Superior temporal gyrus (tissue), 1 donor: Measurements from ENCODE around the gene RBP5.

ENCODE experiments used
- DNase-seq: peaks from one replicate; pipeline ENCODE4 v3.0.0-alpha.2; 2016; ENCODE audit errors: extremely low spot score

RBP5 gene

DNA sequence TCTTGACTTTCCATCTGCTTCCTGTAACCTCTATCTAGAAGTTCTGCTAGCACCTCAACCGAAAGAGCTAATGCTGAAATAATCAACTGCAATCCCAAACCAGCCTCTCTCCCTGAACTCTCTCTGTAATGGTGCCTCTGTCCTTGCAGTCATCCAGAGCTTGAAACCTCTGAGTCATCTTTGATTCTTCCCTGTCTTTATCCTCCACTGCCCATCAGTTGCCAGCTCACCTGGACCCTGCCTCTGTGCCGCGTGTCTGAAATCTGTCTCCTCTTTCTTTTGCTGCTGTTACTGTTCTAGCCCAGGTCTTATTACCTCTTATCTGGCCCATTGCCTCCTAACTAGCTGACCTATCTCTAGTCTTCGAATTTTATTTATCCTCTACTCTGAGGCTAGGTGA lies 17.0 kb upstream of the RBP5 start:
- DNase-seq: no peak

DNA sequence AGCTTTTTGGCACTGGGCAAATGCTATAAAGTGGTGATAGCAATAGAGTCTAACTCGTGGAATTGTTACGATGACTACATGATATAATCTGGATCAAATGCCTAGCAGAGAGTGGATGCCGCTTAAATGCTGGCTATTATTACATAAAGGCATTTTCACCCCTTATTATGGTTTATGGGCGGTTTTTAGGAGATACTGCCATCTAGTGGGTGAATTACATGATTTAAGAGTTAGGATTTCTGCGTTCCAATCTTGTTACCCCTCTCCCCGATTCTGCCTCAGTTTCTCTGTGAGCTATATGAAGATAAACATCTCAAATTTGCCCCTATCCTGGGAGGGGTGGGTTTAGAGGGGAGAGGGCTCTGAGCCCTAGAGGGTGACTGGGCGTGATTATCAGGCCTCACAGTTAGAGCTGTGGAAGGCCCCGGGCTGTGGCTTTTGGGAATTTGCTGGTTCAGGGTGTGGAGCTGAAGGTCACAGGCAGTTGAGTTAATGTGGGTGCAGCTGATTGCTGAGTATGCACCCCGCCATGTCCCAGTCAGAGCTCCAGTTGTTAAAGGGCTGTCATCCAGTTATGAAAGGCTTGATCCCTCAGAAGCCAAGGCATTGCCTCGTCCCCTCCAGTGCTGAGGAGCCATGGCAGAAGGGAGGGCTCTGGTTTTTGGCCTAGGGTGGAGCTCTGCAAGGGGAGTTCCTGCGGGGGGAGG lies 15.9 kb upstream of the RBP5 start:
- DNase-seq: peak; percentile 82

DNA sequence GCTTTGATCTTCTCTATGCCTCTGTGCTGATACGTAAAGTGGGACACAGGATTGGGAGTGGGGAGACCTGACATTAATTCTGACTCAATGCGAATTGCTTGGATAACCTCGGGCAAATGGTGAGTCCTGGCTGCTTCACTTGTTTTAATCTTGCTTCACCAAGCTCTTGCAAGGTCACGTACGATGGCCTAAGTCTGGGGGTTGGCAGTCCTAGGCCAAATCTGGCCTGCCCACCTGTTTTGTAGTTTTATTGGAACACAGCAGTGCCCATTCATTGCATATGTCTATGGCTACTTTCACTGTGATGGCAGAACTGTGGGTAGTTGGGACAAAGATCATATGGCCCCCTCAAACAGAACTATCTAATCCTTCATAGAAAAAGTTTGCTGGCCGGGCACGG lies 14.9 kb upstream of the RBP5 start:
- no peak for DNase-seq

DNA sequence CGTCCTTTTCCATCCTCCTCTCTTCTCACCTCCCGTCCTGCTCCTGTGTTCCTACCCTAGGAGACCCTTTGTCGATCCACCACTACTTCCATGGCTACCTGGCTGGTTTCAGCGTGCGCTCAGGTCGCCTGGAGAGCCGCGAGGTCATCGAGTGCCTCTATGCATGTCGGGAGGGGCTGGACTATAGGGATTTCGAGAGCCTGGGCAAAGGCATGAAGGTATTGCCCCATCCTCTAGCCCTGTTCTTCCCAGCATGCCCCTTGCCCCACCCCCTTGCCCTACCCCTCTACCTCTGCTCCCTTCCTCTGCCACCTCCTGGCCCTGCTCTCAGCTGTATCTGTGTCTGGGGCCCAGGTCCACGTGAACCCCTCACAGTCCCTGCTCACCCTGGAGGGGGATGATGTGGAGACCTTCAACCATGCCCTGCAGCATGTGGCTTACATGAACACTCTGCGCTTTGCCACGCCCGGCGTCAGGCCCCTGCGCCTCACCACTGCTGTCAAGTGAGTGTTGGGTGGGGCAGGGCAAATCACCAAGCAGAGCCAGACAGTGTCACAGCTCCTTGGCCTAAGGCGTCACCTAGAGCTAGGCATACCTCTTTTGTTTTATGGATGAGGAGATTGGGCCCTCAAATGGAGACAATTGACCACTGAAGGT lies 14.2 kb upstream of the RBP5 start:
- no peak for DNase-seq

DNA sequence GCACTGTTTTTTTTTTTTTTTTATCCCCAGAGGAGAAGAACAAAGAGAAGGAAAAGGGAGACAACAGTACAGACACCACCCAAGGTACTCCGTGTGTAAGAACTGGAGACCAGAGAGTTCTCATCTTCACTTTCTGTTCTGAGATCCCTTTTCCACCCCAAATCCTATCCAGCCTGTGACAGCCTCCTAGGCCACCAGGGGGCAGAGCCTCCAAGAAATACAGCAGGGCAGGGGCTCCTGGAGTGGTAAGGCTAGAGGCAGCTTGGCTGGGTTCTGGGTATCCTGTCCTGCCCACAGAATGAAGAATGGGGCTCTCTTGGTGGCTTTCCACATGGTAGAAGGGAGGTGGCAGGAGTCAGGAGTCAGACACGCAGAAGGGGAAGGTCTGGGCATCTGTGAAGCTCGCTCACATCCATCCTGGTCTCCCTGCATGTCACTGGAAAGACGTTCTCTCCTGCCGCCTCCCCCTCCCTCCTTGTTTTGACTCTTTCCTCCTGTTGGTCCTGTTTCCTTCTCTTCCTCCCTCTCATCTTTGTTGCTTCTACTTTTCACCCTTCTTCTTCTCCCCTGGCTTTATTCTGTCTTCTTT lies 13.5 kb upstream of the RBP5 start:
- DNase-seq: no peak

DNA sequence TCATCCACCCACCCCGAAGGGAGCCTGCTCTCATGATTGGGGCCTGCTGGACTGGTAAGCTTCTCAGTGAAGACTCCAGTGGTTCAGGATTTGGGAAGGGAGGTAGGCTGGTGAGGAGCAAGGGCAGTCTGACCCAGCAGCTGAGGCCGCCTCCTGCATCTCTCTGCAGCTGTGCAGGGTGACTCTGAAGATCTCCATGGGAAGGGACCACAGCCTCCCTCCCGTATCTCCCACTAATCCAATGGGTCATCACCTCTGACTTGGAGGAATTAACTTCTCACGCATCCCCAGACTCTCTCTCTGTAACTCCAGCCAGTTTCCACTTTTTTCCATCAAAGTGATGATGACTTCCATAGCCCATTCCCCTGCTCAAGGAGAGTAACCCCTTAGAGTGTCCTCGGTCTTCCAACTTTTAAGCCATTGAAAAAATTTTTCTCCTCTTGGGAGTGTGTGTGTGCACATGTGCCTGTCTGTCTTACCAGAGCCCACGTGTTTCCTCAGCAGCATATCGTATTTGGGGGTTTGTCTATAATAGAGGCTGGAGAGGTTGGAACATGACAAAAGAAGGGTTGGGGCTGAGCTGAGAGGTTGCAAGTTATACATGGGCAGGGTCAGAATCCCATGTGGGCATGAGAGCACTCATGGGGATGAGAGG lies 12.8 kb upstream of the RBP5 start:
- DNase-seq: no peak

DNA sequence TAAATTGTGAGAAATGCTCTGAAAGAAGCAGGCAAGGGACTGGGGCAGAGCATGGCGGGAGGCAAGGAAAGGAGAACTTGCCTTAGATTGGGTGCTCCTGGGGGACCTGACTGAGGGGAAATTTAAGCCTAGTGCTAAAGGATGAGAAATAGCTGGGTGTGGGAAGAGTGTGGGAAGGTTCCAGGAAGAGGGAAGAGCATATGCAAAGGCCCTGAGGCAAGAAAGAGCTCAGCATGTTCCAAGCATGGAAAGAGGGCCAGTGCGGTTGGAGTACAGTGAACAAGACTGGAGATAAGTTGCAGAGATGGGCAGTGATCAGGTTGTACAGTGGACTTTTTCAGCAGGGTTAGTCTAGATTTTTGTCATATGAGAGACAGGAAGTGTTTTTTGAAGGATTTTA lies 10.5 kb upstream of the RBP5 start:
- DNase-seq: no peak

DNA sequence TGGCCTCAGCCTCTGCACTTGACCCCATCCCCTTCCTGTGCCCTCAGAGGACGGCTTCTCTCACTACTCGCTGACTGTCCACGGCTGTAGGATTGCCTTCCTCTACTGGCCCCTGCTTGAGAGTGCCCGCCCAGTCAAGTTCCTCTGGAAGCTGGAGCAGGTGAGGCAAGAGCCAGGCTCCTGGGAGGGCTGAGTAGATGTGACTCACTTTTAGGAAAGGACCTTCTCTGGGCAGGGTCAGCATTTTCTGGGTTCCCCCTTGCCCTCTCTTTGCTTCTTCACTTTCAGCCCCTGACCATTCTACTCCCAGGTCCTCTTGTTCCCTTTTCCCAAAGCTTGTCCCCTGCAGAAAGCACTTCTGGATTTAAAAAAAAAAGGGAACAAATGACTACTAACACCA lies 9.2 kb upstream of the RBP5 start:
- no peak for DNase-seq

DNA sequence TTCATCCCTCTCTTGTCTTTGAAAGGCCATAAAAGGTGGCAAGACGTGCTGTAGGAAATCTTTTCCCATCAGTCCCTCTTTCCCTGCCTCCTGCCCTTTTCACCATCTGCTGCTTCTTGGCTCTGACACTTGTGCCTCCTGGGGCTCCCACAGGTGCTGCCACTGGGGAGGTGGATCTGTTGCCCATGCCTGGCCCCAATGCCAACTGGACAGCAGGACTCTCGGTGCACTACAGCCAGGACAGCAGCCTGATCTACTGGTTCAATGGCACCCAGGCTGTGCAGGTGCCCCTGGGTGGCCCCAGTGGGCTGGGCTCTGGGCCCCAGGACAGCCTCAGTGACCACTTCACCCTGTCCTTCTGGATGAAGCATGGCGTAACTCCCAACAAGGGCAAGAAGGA lies 8.0 kb upstream of the RBP5 start:
- DNase-seq: no peak

DNA sequence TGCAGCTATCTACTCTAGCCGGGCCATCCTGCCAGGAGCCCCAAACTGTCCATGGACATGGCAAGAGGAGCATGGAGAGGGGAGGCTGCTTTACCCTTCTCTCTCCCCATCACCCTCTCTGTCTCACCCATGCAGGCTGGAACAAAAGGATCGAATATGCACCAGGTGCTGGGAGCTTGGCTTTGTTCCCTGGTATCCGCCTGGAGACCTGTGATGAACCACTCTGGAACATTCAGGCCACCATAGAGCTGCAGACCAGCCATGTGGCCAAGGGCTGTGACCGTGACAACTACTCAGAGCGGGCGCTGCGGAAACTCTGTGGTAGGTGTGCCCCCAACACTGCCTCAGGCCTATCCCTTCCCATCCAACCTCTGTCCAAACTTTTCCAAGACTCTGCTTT lies 7.4 kb upstream of the RBP5 start:
- DNase-seq: no peak

DNA sequence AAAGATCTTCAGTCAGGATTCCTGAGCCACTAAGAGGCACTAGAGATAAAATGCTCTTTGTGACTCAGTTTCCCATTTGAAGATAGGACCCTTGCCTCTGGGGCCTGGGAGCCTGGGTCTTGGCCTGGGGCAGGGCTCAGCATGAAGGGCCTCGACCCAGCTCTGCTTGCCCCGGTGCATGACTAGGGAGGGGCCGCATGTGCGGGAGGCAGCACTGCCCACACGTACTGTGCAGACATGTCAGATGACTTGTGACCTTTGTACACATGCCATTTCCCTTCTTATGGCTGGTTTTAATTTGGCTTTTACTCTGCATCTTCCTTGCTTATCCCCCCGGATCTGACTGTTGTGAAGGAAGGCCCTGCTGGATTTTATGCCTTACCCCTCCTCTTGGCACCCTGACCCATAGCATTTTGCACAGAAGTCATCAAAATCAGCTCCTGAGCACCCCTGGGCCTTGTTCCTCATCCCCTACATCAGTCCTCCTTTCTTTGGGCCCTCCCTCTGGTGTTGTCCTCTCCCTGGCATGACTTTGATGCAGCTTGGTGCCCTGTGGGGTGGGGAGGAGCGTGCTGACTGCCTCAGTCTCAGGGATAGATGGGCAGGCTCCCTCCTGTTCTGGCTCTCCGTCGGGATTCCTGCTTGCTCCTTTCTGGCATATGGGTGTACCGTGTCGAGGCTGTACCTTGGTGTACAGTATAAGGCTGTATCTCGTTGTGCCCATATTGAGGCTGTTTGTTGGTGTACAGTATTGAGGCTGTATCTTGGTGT lies 5.9 kb upstream of the RBP5 start:
- DNase-seq: no peak

DNA sequence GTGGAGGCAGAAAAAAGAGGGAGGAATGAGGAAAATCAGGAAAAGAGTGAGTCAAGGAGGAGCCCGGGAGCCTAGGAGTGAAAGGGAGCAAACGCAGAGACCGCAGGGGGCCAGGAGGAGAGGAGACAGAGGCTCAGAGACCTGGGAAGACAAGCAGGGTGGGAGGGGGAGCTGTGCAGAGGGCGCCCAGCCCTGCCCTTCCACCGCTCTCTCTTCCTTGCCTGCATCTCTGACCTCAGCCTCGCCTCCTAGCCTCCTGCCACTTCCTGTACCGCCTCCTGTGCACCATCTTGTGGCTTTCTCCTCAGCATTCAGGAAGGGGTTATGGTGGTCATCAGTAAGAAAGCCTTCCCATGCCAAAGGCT lies 2.8 kb upstream of the RBP5 start:
- no peak for DNase-seq

DNA sequence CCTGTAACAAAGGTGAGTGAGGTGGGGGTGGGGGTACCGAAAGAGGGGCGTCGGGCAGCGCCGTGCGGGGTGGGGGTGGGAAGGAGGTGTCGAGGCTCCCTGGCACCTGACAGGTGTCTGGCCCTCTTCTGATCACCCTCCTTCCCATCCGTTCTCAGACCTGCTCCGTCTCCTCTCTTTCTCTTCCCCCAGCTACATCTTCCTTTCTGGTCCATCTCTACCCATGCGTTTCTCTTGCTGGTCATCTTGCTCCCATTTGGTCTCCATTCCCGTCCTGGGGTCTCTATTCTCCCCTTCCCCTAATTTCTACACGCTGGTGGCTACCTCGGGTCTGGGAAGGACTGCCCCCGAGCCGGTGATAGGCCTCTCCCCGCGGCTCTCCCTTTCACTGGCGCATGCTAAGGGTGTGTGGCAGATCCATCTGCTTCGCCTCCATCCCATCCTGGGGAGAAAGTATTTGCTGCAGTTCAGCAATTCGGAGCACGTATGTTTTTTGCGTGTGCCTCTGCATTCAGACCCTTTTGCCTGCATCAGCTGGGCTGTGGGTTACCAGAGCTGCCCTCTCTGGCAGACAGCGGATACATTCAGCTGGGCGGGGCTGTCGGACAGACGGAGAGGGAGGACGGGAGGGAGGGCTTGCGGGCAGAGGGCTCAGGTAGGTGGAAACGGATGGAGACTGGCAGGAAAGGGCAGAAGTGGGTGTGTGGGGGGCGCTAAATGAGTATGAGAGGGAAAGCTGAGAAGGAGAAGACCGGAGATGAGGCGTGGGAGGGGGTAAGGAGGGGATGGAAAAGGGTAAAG lies 2.2 kb upstream of the RBP5 start:
- DNase-seq: no peak

DNA sequence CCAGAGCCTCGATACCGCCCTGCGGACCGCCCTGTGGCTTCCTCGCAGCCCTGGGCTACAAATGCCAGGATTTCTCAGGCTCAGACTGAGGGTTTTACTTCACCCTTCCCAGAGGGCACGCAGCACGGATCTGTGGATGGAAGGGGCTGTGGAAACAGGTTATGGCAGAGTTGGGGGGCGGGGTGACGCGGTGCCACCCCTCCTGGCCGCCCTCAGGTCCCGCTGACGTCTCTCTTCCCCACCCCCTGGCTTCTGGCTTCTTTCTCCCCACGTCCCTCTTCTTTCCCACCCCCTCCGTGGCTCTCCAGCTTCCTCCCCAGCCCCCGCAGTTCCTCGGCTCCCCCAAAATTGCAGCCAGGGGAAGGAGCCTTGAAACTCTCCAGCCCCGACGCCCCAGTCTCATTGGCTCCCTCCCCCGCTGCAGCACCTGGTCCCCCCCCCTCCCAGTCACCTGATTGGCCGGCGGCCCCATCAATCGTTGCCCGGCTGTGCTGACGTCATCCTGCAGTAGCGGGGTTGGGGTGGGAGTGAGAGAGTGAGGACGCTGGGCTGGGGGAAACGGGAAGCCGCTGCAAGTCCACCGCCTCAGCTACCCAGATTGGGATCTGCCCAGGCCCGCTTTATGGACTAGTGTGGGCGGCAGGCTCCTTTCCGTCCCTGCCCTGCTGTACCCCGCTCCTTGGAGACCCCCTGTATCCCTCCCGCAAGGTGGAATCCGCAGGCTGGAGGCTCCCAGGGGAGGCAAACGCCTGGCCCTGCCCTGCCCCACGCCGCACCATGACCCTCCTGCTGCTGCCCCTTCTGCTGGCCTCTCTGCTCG lies 1.4 kb upstream of the RBP5 start, which contains the start of gene CLSTN3:
Gene CLSTN3, plus strand, starts transcription at position 500 of the 820 bp plus-strand sequence. Its CDS starts 278 bp downstream, at position 778.
- peak; percentile 54 for DNase-seq

DNA sequence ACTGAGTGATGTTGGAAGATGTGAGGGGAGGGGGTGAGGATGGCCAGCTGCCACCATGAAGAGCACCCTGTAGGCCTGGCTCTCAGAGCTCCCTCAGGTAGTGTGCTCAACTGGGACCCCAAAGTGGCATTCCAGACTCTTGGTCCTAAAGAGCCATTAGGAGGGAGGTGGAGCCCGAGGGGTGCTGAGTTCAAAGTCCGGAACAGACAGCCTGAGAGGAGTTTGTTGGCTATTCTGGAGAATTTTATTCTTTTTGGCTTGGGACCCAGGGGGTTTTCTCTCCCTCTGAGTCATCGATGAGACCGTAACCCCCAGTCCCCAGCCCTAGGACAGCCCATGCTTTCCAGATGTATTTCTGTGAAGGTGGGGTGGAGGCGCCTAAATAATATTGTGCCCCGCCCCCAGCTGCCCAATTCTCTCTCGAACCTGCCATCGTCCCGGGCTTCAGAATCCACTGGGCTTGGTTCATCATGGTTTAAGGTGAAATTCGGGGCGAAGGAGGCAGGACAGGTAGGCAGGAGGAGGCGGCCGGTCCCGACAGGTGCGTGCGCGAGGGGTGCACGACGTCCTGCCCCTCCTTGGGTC lies 690 bp upstream of the RBP5 start:
- DNase-seq: no peak

DNA sequence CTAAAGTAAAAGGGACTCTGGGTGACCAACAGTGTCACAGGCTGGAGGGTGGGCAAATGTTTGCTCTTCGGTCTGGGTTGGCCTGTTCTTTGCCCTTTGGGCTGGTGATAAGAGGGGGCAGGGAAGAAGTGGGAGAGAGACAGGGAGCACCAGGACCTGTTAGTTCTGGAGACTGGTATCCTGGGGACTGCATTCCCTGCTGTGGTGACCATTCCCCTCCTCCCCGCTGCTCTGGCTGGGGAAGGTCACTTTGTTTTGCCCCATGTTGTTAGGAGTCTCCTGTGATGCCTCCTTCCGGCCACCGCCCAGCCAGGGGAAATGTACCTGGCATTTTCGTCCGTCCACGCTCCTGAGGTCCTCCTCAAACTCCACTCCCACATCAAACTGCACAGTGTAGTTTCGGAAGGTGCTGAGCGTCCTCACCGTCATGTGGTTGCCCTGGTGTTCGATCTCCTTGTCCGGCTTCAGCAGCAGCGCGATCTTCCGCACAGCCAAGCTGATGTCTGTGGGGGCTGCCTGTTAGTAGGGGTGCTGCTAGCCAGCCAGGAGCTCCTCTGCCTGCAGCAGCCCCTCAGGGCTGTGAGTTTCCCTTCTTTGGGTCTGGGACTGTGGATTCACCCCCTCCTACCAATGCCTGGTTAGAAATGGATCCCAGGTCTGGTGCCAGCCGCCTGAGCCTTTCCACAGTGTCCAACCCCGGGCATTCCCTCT lies 618 bp downstream of the RBP5 start:
- no peak for DNase-seq

DNA sequence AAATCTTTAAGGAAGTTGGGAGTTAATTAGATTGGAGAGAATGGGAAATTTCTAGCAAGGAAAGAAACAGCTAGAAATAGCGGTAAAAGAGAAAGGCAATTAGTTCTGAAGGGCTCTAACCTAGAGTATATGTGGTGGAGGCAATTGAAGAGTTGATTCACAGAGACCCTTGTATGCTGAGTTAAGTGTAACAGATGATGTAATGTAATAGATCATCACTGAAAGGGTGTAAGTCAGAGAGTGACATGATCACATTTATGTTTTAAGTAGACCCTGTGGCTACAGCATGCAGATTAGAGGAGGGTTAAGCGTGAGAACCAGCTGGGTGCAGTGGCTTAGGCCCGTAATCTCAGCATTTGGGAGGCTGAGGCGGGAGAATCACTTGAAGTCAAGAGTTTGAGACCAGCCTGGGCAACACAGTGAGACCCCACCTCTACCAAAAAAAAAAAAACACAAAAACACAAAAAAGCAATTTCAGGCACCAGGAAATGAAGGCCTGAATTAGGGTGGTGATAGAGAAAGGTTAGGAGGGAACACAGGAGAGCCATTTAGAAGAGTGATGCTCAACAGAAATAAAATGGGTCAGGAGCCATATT lies 3.0 kb downstream of the RBP5 start:
- no peak for DNase-seq

DNA sequence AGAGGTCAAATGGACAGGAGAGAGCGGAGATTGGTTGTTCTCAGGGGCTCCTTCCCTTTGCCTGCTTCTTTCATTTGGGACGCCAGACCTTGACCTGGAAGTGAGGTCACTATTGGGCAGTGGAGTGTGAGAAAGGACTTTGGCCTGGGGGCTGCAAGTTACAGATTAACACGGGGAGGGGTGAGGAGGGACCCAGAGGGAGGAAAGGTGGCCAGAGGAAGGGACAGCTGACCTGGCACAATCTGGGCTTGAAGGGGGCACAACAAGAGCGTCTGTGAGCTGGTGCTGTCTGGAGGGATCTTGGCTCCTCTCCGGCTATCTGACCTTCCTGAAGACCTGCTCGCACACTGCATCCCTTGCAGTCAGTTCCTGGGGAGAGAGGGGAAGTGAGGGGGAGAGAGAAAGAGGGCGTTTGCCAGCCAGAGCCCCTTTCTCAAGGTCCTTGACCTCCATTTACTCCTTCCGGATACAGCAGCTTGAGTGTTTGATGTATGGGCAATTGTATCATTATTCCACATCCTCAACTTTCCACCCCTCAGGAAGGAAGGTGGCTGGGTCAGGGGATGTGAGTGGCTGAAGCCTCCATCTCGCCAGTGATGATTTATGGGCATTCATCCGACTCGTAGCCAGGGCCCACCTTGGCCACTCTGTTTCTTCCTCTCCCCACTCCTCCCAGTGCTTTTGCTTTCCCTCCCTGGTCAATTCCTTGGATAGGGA lies 4.7 kb downstream of the RBP5 start:
- DNase-seq: no peak
